H1 (cell line): Measurements from ENCODE around the gene NBEA. TPM values are rescaled to one million over a fixed set of nuclear protein-coding genes. Genes with fewer than 3 reads are reported as not detected.

ENCODE experiments used
- CTCF ChIA-PET: fragments of 300-600 bp; sonication (Branson Sonifier 250); formaldehyde crosslinking; loops from one replicate; lab custom pipeline; 2021; ENCODE audit not compliant: partially characterized antibody; lab: Charles Lee
- POLR2A ChIA-PET: fragments of 300-600 bp; sonication (Branson Sonifier 250); formaldehyde crosslinking; loops from one replicate; lab custom pipeline; 2021; ENCODE audit warnings: inconsistent platforms; ENCODE audit not compliant: partially characterized antibody; lab: Charles Lee
- DNase-seq, 2 experiments: peaks; one replicate each; pipeline versions ENCODE4 v3.0.0 to v3.0.0-alpha.2; 2010 to 2022; ENCODE audit warnings: low spot score in 2 of 2, low read depth in 1 of 2, mixed read lengths in 1 of 2
- FAIRE-seq: peaks from 2 replicates; lab custom pipeline; 2011; peaks lifted over from hg19 to GRCh38; lab: Jason Lieb, UNC
- H2AFZ ChIP-seq: 2 replicates; pipeline ENCODE4 v1.8.1; 2012; ENCODE audit warnings: low read length, inconsistent platforms
- H2AK5ac ChIP-seq: 2 replicates; pipeline ENCODE4 v1.6.1; 2013; ENCODE audit warnings: low read depth, low read length
- H2BK120ac ChIP-seq: replicated peaks from 2 replicates; pipeline ENCODE3; 2013; ENCODE audit warnings: low read depth, low read length, inconsistent platforms
- H2BK12ac ChIP-seq: 2 replicates; pipeline ENCODE4 v1.6.1; 2013; ENCODE audit warnings: low read depth, low read length
- H2BK15ac ChIP-seq: 2 replicates; pipeline ENCODE4 v1.6.1; 2013; ENCODE audit warnings: low read length
- H2BK20ac ChIP-seq: 2 replicates; pipeline ENCODE4 v1.6.1; 2013; ENCODE audit warnings: low read length
- H2BK5ac ChIP-seq: 2 replicates; pipeline ENCODE4 v1.6.1; 2013; ENCODE audit warnings: low read depth, low read length
- H3K14ac ChIP-seq: 2 replicates; pipeline ENCODE4 v1.6.1; 2013; ENCODE audit warnings: inconsistent platforms; ENCODE audit not compliant: insufficient read length
- H3K18ac ChIP-seq: 2 replicates; pipeline ENCODE4 v1.6.1; 2013; ENCODE audit warnings: low read length; ENCODE audit errors: extremely low read depth
- H3K23ac ChIP-seq: 2 replicates; pipeline ENCODE4 v1.6.1; 2013; ENCODE audit warnings: inconsistent platforms; ENCODE audit not compliant: insufficient read length
- H3K23me2 ChIP-seq: 2 replicates; pipeline ENCODE4 v1.6.1; 2013; ENCODE audit warnings: low read depth, low read length
- H3K27ac ChIP-seq: 2 replicates; pipeline ENCODE4 v1.6.1; 2011; ENCODE audit warnings: low read depth, low read length, inconsistent platforms
- H3K27me3 ChIP-seq, 4 experiments: replicated peaks in 1 of 4; 1 replicate in 1 of 4; 2 replicates in 3 of 4; pipeline versions ENCODE4 v1.6.1 to v1.8.1; 2011 to 2013; ENCODE audit warnings: low read length in 3 of 4, mild to moderate bottlenecking in 3 of 4, inconsistent platforms in 2 of 4, mixed read lengths in 2 of 4, moderate library complexity in 1 of 4; ENCODE audit not compliant: control insufficient read depth in 3 of 4, insufficient read depth in 3 of 4; ENCODE audit errors: extremely low read depth in 1 of 4
- H3K36me3 ChIP-seq, 4 experiments: 2 replicates each; pipeline versions ENCODE4 v1.6.1 to v1.8.1; 2011 to 2013; ENCODE audit warnings: mild to moderate bottlenecking in 4 of 4, low read length in 3 of 4, moderate library complexity in 2 of 4, control low read depth in 1 of 4, inconsistent platforms in 1 of 4; ENCODE audit not compliant: insufficient read depth in 4 of 4, control insufficient read depth in 2 of 4
- H3K4ac ChIP-seq: replicated peaks from 2 replicates; pipeline ENCODE3; 2013; ENCODE audit warnings: low read length, low read depth, mixed read lengths, inconsistent platforms; ENCODE audit not compliant: insufficient read length
- H3K4me1 ChIP-seq, 4 experiments: replicated peaks in 1 of 4; 1 replicate in 1 of 4; 2 replicates in 3 of 4; pipeline versions ENCODE4 v1.6.1 to v1.8.1; 2011 to 2013; ENCODE audit warnings: low read length in 3 of 4, inconsistent platforms in 2 of 4, mixed read lengths in 1 of 4; ENCODE audit not compliant: insufficient read depth in 4 of 4, control insufficient read depth in 3 of 4
- H3K4me2 ChIP-seq, 2 experiments: 2 replicates each; pipeline versions ENCODE4 v1.6.1 to v1.8.1; 2011 to 2013; ENCODE audit warnings: low read depth in 2 of 2, low read length in 2 of 2, control low read depth in 1 of 2, inconsistent platforms in 1 of 2, mild to moderate bottlenecking in 1 of 2; ENCODE audit not compliant: insufficient read depth in 1 of 2
- H3K4me3 ChIP-seq, 4 experiments: fragments of 200-600, 300-600 bp in 1 of 4; sonication (generic), shearing (Covaris generic), sonication (Bioruptor Twin) in 1 of 4; 2 replicates each; pipeline versions ENCODE4 v1.5.1 to v1.8.1; 2011 to 2016; ENCODE audit warnings: low read length in 4 of 4, low read depth in 3 of 4, control low read depth in 2 of 4, inconsistent platforms in 2 of 4, mild to moderate bottlenecking in 2 of 4, mixed read lengths in 1 of 4, moderate library complexity in 1 of 4; ENCODE audit not compliant: insufficient read depth in 2 of 4; ENCODE audit errors: extremely low read depth in 1 of 4
- H3K56ac ChIP-seq: replicated peaks from 2 replicates; pipeline ENCODE3; 2013; ENCODE audit warnings: low read depth, mild to moderate bottlenecking, mixed read lengths, low read length, inconsistent platforms; ENCODE audit not compliant: insufficient read length
- H3K79me1 ChIP-seq: 2 replicates; pipeline ENCODE4 v1.6.1; 2013; ENCODE audit warnings: low read depth, low read length, control low read depth
- H3K79me2 ChIP-seq, 2 experiments: 2 replicates each; pipeline versions ENCODE4 v1.6.1 to v1.8.1; 2012 to 2013; ENCODE audit warnings: low read length in 2 of 2, mild to moderate bottlenecking in 2 of 2, inconsistent platforms in 1 of 2; ENCODE audit not compliant: insufficient read depth in 2 of 2, control insufficient read depth in 1 of 2
- H3K9ac ChIP-seq, 4 experiments: replicated peaks in 1 of 4; 1 replicate in 1 of 4; 2 replicates in 3 of 4; pipeline versions ENCODE4 v1.6.1 to v1.8.1; 2011 to 2013; ENCODE audit warnings: low read depth in 3 of 4, low read length in 3 of 4, control low read depth in 2 of 4, mild to moderate bottlenecking in 2 of 4, moderate library complexity in 2 of 4, inconsistent platforms in 1 of 4; ENCODE audit errors: extremely low read depth in 1 of 4
- H3K9me3 ChIP-seq, 2 experiments: 2 replicates each; pipeline versions ENCODE4 v1.6.1 to v1.8.1; 2012 to 2013; ENCODE audit warnings: mild to moderate bottlenecking in 2 of 2, moderate library complexity in 2 of 2, control low read depth in 1 of 2, inconsistent platforms in 1 of 2, low read depth in 1 of 2, low read length in 1 of 2, mixed read lengths in 1 of 2; ENCODE audit not compliant: insufficient read depth in 2 of 2
- H4K20me1 ChIP-seq, 2 experiments: replicated peaks in 1 of 2; 2 replicates each; pipeline versions ENCODE3 to v1.8.1; 2011 to 2013; ENCODE audit warnings: inconsistent platforms in 2 of 2, low read length in 2 of 2, mild to moderate bottlenecking in 1 of 2; ENCODE audit not compliant: insufficient read depth in 2 of 2, control insufficient read depth in 1 of 2
- H4K5ac ChIP-seq: 2 replicates; pipeline ENCODE4 v1.6.1; 2013; ENCODE audit warnings: low read length, low read depth, mixed read lengths, inconsistent platforms; ENCODE audit not compliant: insufficient read length
- H4K8ac ChIP-seq: 2 replicates; pipeline ENCODE4 v1.8.0; 2013; ENCODE audit warnings: mild to moderate bottlenecking, moderate library complexity, low read length, inconsistent platforms; ENCODE audit not compliant: insufficient read depth; ENCODE audit errors: extremely low read depth
- H4K91ac ChIP-seq: replicated peaks from 2 replicates; pipeline ENCODE3; 2013; ENCODE audit warnings: low read length, mixed read lengths, inconsistent platforms; ENCODE audit not compliant: insufficient read length
- CEBPB ChIP-seq: IDR thresholded peaks from 2 replicates; pipeline ENCODE4 v1.6.1; 2012; ENCODE audit warnings: low read depth, low read length
- CTCF ChIP-seq, 3 experiments: IDR thresholded peaks; 1 replicate in 2 of 3; 2 replicates in 1 of 3; pipeline versions ENCODE4 v1.5.1 to v1.6.1; 2011; ENCODE audit warnings: low read length in 3 of 3, mild to moderate bottlenecking in 3 of 3, inconsistent platforms in 2 of 3, low read depth in 1 of 3, moderate library complexity in 1 of 3; ENCODE audit not compliant: insufficient read depth in 1 of 3; ENCODE audit errors: control extremely low read depth in 1 of 3
- KDM1A ChIP-seq: fragments of 200-600, 300-600 bp; sonication (generic); IDR thresholded peaks from 2 replicates; pipeline ENCODE4 v1.7.1; 2016; ENCODE audit warnings: mild to moderate bottlenecking, low read length, borderline replicate concordance
- NRF1 ChIP-seq: IDR thresholded peaks from 2 replicates; pipeline ENCODE4 v1.6.1; 2011; ENCODE audit warnings: mild to moderate bottlenecking, low read depth, low read length, improper control_type of control experiment
- WGBS, 2 experiments: shearing (Covaris generic) in 1 of 2; methylation state at CpG; one replicate each; pipeline versions ENCODE4 v1.1.6 to v1.1.7; 2013 to 2015; ENCODE audit warnings: low lambda C conversion rate in 2 of 2, mixed read lengths in 2 of 2, inconsistent platforms in 1 of 2, low coverage in 1 of 2, missing lambda C conversion rate in 1 of 2; ENCODE audit not compliant: insufficient replicate concordance in 2 of 2, insufficient coverage in 1 of 2, insufficient read length in 1 of 2; ENCODE audit errors: extremely low coverage in 1 of 2, missing lambda C conversion rate in 1 of 2; 5-methylcytosine and 5-hydroxymethylcytosine counted together
- polyA plus RNA-seq, 7 experiments: library from polyadenylated mRNA; depleted of rRNA in 3 of 7; stranded (reverse) in 5 of 7; unstranded in 2 of 7; fragments of >200 nt in 5 of 7; fragments of 200-250 nt in 2 of 7; gene quantifications; 1 replicate in 5 of 7; 2 replicates in 1 of 7; 4 replicates in 1 of 7; pipeline versions ENCODE4 v1.2.1 to v1.2.3, GENCODE V29; 2011 to 2013; ENCODE audit warnings: missing spikeins in 2 of 7, mixed read lengths in 2 of 7
- total RNA-seq: library from RNA; stranded (reverse); fragmentation: NEBNext Ultra II Directional; extraction: Animal tissue kit (Norgen Biotek cat#: 25700); gene quantifications from 2 replicates; pipeline ENCODE4 v1.2.1, GENCODE V29; 2021
- TF ChIP-seq, protein P1 (sequence below): IDR thresholded peaks from 2 replicates; pipeline ENCODE4 v1.6.1; 2011; ENCODE audit warnings: low read length, improper control_type of control experiment

NBEA gene
- total and polyA plus RNA-seq, 2 of the 8 experiments (the other 6 are each of a cell fraction or from before 2014, with no cell fraction given), result 14.2 to 21.5 TPM

DNA sequence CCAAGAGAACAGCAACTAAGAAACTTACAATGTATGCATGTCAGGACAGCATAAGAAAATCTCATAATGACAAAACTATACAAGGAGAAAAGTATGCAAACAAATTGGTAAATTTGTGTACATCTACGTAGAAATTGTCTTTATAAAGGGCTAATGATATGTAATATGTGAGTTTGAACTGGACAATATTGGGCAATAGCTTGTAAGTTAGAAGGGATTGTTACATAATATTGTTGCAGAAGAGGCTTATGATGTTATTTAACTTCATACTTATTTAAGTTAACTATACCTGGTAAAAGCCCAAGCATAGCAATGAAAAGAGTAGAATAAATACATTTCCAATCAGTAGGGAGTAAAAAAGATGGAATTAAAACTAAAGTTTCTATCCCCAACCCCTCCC lies 400.4 kb downstream of the NBEA start:
- no peak overlapping the region for H2BK15ac ChIP-seq
- no peak overlapping the region for H3K23ac ChIP-seq
- H3K4ac ChIP-seq, result no peak overlapping the region
- H3K27me3 ChIP-seq, result no peaks in the 10 kb centered on the region
- H3K4me1 ChIP-seq, result no peaks in the 10 kb centered on the region
- H3K4me2 ChIP-seq, result no peak overlapping the region
- H3K14ac ChIP-seq, result no peak overlapping the region
- no peak overlapping the region for H3K56ac ChIP-seq
- H2BK20ac ChIP-seq, result no peak overlapping the region
- no peaks in the 10 kb centered on the region for H4K20me1 ChIP-seq
- no peak for DNase-seq
- H3K23me2 ChIP-seq, result no peaks in the 10 kb centered on the region
- no peaks in the 10 kb centered on the region for H3K79me2 ChIP-seq
- no peak overlapping the region for H4K8ac ChIP-seq
- H3K9me3 ChIP-seq, result no peaks in the 10 kb centered on the region
- TF ChIP-seq, protein P1, sequence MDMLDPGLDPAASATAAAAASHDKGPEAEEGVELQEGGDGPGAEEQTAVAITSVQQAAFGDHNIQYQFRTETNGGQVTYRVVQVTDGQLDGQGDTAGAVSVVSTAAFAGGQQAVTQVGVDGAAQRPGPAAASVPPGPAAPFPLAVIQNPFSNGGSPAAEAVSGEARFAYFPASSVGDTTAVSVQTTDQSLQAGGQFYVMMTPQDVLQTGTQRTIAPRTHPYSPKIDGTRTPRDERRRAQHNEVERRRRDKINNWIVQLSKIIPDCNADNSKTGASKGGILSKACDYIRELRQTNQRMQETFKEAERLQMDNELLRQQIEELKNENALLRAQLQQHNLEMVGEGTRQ, result no peak
- TF ChIP-seq KDM1A (no peak), NRF1 (no peak), CTCF (IDR thresholded peaks at IDR 0.05; ENCODE audit: control extremely low read depth in 1 of 3, insufficient read depth in 1 of 3, low read depth in 1 of 3, low read length in 3 of 3) (no peak), CEBPB (no peak)
- TF ChIP-seq, all 59 proteins: peak for 0
- Histone ChIP-seq H2AFZ (no peak overlapping the region), H3K4me3 (no peak overlapping the region), H3K36me3 (no peaks in the 10 kb centered on the region), H2BK5ac (no peak overlapping the region), H4K5ac (no peak overlapping the region), H3K18ac (no peak overlapping the region), H3K9ac (no peak overlapping the region), H2BK12ac (no peak overlapping the region), H3K79me1 (no peaks in the 10 kb centered on the region), H2AK5ac (no peak overlapping the region), H2BK120ac (no peak overlapping the region), H4K91ac (no peak overlapping the region), H3K27ac (no peak overlapping the region)
- FAIRE-seq, result no peak
- CTCF ChIA-PET, result no interaction called here
- WGBS, 2 experiments, result 100% methylated on average over 1 of the region's 1 CpG; no CpG with 5 or more reads in 1 of the 2 experiments
- POLR2A ChIA-PET, result no interaction called here
